H9 (cell line): ENCODE measurements around the gene ANKRD65. TPM values are rescaled to one million over a fixed set of nuclear protein-coding genes. Genes with fewer than 3 reads are reported as not detected.

ENCODE experiments used
- DNase-seq: peaks from one replicate; pipeline ENCODE4 v3.0.0-alpha.2; 2017
- H2AFZ ChIP-seq: one replicate; pipeline ENCODE4 v1.6.1; 2013; ENCODE audit warnings: mild to moderate bottlenecking, low read length, control low read depth, moderate library complexity
- H2AK5ac ChIP-seq: 2 replicates; pipeline ENCODE4 v1.6.1; 2013; ENCODE audit warnings: low read length, control low read depth, mixed read lengths; ENCODE audit not compliant: insufficient read length
- H2BK120ac ChIP-seq: one replicate; pipeline ENCODE4 v1.6.1; 2013; ENCODE audit warnings: low read depth, mild to moderate bottlenecking, low read length, control low read depth, inconsistent platforms; ENCODE audit not compliant: poor library complexity, severe bottlenecking
- H2BK12ac ChIP-seq: 2 replicates; pipeline ENCODE4 v1.6.1; 2013; ENCODE audit warnings: low read length, control low read depth, mixed read lengths, low read depth; ENCODE audit not compliant: insufficient read length
- H2BK15ac ChIP-seq: 2 replicates; pipeline ENCODE4 v1.6.1; 2013; ENCODE audit warnings: low read depth, low read length, control low read depth
- H2BK20ac ChIP-seq: one replicate; pipeline ENCODE4 v1.6.1; 2013; ENCODE audit warnings: low read depth, mild to moderate bottlenecking, low read length, control low read depth, inconsistent platforms; ENCODE audit not compliant: poor library complexity, severe bottlenecking
- H2BK5ac ChIP-seq: 2 replicates; pipeline ENCODE4 v1.6.1; 2013; ENCODE audit warnings: low read length, control low read depth, mixed read lengths; ENCODE audit not compliant: insufficient read length
- H3K14ac ChIP-seq: 2 replicates; pipeline ENCODE4 v1.6.1; 2013; ENCODE audit warnings: low read length, control low read depth; ENCODE audit not compliant: insufficient read depth
- H3K18ac ChIP-seq: 2 replicates; pipeline ENCODE4 v1.6.1; 2013; ENCODE audit warnings: low read depth, mild to moderate bottlenecking, mixed read lengths, low read length, control low read depth; ENCODE audit not compliant: insufficient read length
- H3K23ac ChIP-seq: 2 replicates; pipeline ENCODE4 v1.6.1; 2013; ENCODE audit warnings: low read length, control low read depth, mixed read lengths, low read depth; ENCODE audit not compliant: insufficient read length
- H3K23me2 ChIP-seq: 2 replicates; pipeline ENCODE4 v1.6.1; 2013; ENCODE audit warnings: low read depth, mild to moderate bottlenecking, mixed read lengths, low read length, control low read depth; ENCODE audit not compliant: insufficient read length, poor library complexity, severe bottlenecking
- H3K27ac ChIP-seq: 2 replicates; pipeline ENCODE4 v1.5.1; 2013; ENCODE audit warnings: low read length, control low read depth, mixed read lengths, low read depth; ENCODE audit not compliant: insufficient read length
- H3K27me3 ChIP-seq: 2 replicates; pipeline ENCODE4 v1.6.1; 2013; ENCODE audit warnings: low read length, control low read depth, inconsistent platforms; ENCODE audit not compliant: insufficient read depth
- H3K4ac ChIP-seq: 2 replicates; pipeline ENCODE4 v1.6.1; 2013; ENCODE audit warnings: low read depth, mild to moderate bottlenecking, control low read depth, inconsistent platforms, low read length, moderate library complexity
- H3K4me1 ChIP-seq: 2 replicates; pipeline ENCODE4 v1.6.1; 2013; ENCODE audit warnings: low read length, control low read depth, inconsistent platforms; ENCODE audit not compliant: insufficient read depth
- H3K4me2 ChIP-seq: 2 replicates; pipeline ENCODE4 v1.6.1; 2013; ENCODE audit warnings: low read length, control low read depth, mixed read lengths; ENCODE audit not compliant: insufficient read length, insufficient read depth
- H3K56ac ChIP-seq: 2 replicates; pipeline ENCODE4 v1.6.1; 2013; ENCODE audit warnings: low read depth, mild to moderate bottlenecking, mixed read lengths, low read length, control low read depth; ENCODE audit not compliant: insufficient read length
- H3K79me1 ChIP-seq: 2 replicates; pipeline ENCODE4 v1.6.1; 2013; ENCODE audit warnings: low read depth, mild to moderate bottlenecking, moderate library complexity, low read length, control low read depth, inconsistent platforms; ENCODE audit not compliant: insufficient read depth, poor library complexity, severe bottlenecking
- H3K79me2 ChIP-seq: 2 replicates; pipeline ENCODE4 v1.6.1; 2013; ENCODE audit warnings: low read length, control low read depth, inconsistent platforms; ENCODE audit not compliant: insufficient read depth
- H3K9ac ChIP-seq: 2 replicates; pipeline ENCODE4 v1.6.1; 2013; ENCODE audit warnings: low read length, control low read depth, mixed read lengths; ENCODE audit not compliant: insufficient read length; ENCODE audit errors: extremely low read depth
- H3K9me3 ChIP-seq: one replicate; pipeline ENCODE4 v1.6.1; 2013; ENCODE audit warnings: low read depth, low read length, inconsistent platforms; ENCODE audit not compliant: control insufficient read depth
- H3T11ph ChIP-seq: one replicate; pipeline ENCODE4 v1.6.1; 2013; ENCODE audit warnings: mild to moderate bottlenecking, low read length, control low read depth, inconsistent platforms
- H4K20me1 ChIP-seq: one replicate; pipeline ENCODE4 v1.6.1; 2013; ENCODE audit not compliant: control insufficient read depth, insufficient read length, insufficient read depth
- H4K5ac ChIP-seq: 2 replicates; pipeline ENCODE4 v1.6.1; 2013; ENCODE audit warnings: low read depth, mild to moderate bottlenecking, mixed read lengths, low read length, control low read depth; ENCODE audit not compliant: insufficient read length
- H4K8ac ChIP-seq: replicated peaks from 2 replicates; pipeline ENCODE4 v1.6.1; 2013; ENCODE audit warnings: low read length, control low read depth, mixed read lengths, low read depth; ENCODE audit not compliant: insufficient read length
- H4K91ac ChIP-seq: 2 replicates; pipeline ENCODE4 v1.6.1; 2013; ENCODE audit warnings: low read depth, mild to moderate bottlenecking, moderate library complexity, mixed read lengths, low read length, control low read depth; ENCODE audit not compliant: insufficient read length
- H3K27ac Mint-ChIP-seq, 3 experiments: 2 replicates in 2 of 3; 3 replicates in 1 of 3; pipeline ENCODE4 v1.8.0; 2020 to 2021; ENCODE audit warnings: mixed read lengths in 3 of 3, mild to moderate bottlenecking in 1 of 3, moderate library complexity in 1 of 3
- H3K27me3 Mint-ChIP-seq: 2 replicates; pipeline ENCODE4 v1.8.0; 2021; ENCODE audit warnings: low read depth, mild to moderate bottlenecking, moderate library complexity, mixed read lengths
- H3K36me3 Mint-ChIP-seq, 3 experiments: 2 replicates in 2 of 3; 3 replicates in 1 of 3; pipeline ENCODE4 v1.8.0; 2020 to 2021; ENCODE audit warnings: low read depth in 3 of 3, mixed read lengths in 3 of 3; ENCODE audit not compliant: insufficient read depth in 1 of 3
- H3K4me1 Mint-ChIP-seq, 2 experiments: 2 replicates each; pipeline ENCODE4 v1.8.0; 2020; ENCODE audit warnings: mixed read lengths in 2 of 2
- H3K4me3 Mint-ChIP-seq, 2 experiments: 2 replicates in 1 of 2; 3 replicates in 1 of 2; pipeline ENCODE4 v1.8.0; 2020 to 2021; ENCODE audit warnings: mild to moderate bottlenecking in 2 of 2, mixed read lengths in 2 of 2, moderate library complexity in 1 of 2
- H3K9me3 Mint-ChIP-seq, 2 experiments: 2 replicates in 1 of 2; 3 replicates in 1 of 2; pipeline ENCODE4 v1.8.0; 2020; ENCODE audit warnings: mild to moderate bottlenecking in 2 of 2, mixed read lengths in 2 of 2, moderate library complexity in 1 of 2
- WGBS: extraction: QIAGEN DNeasy Blood & Tissue Kit; methylation state at CpG from one replicate; pipeline ENCODE4 v1.1.7; 2013; ENCODE audit warnings: missing lambda C conversion rate, low lambda C conversion rate, mixed read lengths; ENCODE audit not compliant: insufficient read length; ENCODE audit errors: extremely low coverage; 5-methylcytosine and 5-hydroxymethylcytosine counted together
- total RNA-seq: library from RNA; stranded (reverse); gene quantifications from 2 replicates; pipeline ENCODE4 v1.2.1, GENCODE V29; 2021
- TF ChIP-seq, protein P1 (sequence below): fragments of 200-600 bp; sonication (generic); conservative IDR thresholded peaks from 3 replicates; pipeline ENCODE4 v1.8.0; 2021; ENCODE audit warnings: antibody characterized with exemption, mild to moderate bottlenecking

The ANKRD65 gene
- total RNA-seq, 1 experiment from 2014 or later = 3.1 TPM

DNA sequence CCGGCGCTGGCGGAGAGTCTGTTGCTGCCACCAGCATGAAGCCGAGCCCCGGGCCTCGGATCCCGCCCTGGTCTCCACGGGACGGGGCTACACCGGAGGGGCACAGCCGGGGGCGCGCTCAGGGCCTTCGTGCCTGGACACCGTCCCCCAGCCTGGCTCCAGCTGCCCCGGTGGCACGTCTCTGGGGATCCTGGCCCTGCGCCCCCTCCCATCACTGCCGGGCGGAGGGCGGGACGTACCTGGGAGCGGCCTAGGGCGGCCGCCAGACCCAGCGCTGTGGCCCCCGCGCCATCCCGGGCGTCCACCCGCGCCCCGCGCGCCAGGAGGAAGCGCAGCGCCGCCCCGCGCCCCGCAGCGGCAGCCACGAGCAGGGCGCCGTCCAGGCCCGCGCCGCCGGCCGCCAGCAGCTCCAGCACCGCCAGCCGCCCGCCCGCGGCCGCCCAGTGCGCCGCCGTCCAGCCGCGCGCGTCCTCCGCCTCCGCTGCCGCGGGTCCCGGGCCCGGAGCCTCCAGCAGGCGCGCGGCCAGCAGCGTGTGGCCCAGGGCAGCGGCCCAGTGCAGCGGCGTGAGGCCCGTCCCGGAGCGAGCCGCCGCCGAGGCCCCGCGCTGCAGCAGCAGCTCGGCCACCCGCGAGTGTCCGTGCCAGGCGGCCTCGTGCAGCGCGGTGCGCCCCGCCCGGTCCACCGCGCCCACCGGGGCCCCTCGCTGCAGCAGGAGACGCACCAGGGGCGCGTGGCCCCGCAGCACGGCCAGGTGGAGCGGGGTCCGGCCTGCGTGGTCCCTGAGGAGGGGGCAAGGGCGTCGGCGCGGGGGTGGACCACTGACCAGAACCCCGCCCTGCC is 1.0 kb downstream of the ANKRD65 start:
- no peak overlapping the region for H3K56ac ChIP-seq
- H3K4me2 ChIP-seq = no peak overlapping the region
- WGBS = no CpG with 5 or more reads among the region's 112 CpGs

More for the DNA sequence above, 1.0 kb downstream of the ANKRD65 start:
- H4K8ac ChIP-seq = no peak overlapping the region
- no peak overlapping the region for H2AK5ac ChIP-seq
- no peak overlapping the region for H3K4ac ChIP-seq
- peak; percentile 53 for DNase-seq
- Mint-ChIP-seq H3K9me3 (no peaks in the 10 kb centered on the region), H3K4me3 (peak overlapping the region in 1 of 2 experiments; percentile 32; a peak in 1 of 5 replicates), H3K27ac (peak overlapping the region in 1 of 3 experiments; percentile 85; a peak in 1 of 7 replicates), H3K36me3 (no peaks in the 10 kb centered on the region; a peak in 2 of 7 replicates), H3K4me1 (peaks cover 40 to 52% of the 10 kb centered on the region in 2 experiments), H3K27me3 (no peaks in the 10 kb centered on the region)
- TF ChIP-seq, protein P1, sequence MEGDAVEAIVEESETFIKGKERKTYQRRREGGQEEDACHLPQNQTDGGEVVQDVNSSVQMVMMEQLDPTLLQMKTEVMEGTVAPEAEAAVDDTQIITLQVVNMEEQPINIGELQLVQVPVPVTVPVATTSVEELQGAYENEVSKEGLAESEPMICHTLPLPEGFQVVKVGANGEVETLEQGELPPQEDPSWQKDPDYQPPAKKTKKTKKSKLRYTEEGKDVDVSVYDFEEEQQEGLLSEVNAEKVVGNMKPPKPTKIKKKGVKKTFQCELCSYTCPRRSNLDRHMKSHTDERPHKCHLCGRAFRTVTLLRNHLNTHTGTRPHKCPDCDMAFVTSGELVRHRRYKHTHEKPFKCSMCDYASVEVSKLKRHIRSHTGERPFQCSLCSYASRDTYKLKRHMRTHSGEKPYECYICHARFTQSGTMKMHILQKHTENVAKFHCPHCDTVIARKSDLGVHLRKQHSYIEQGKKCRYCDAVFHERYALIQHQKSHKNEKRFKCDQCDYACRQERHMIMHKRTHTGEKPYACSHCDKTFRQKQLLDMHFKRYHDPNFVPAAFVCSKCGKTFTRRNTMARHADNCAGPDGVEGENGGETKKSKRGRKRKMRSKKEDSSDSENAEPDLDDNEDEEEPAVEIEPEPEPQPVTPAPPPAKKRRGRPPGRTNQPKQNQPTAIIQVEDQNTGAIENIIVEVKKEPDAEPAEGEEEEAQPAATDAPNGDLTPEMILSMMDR = no peak
- H4K91ac ChIP-seq = no peak overlapping the region
- H3K79me1 ChIP-seq = no peaks in the 10 kb centered on the region
- H2BK120ac ChIP-seq = no peak overlapping the region
- no peak overlapping the region for H3T11ph ChIP-seq
- no peak overlapping the region for H3K9ac ChIP-seq
- peak overlapping the region; percentile 69 for H3K18ac ChIP-seq
- no peak overlapping the region for H2BK12ac ChIP-seq
- no peak overlapping the region for H2BK5ac ChIP-seq
- H4K5ac ChIP-seq = no peak overlapping the region
- H3K4me1 ChIP-seq = peaks cover 5% of the 10 kb centered on the region; the same call in 1 of the 2 replicates
- no peak overlapping the region; the same call in 1 of the 2 replicates for H2BK15ac ChIP-seq
- no peak overlapping the region for H3K27ac ChIP-seq
- H4K20me1 ChIP-seq = no peaks in the 10 kb centered on the region
- H3K9me3 ChIP-seq = no peaks in the 10 kb centered on the region
- H3K79me2 ChIP-seq = no peaks in the 10 kb centered on the region
- no peaks in the 10 kb centered on the region for H3K23me2 ChIP-seq
- peak overlapping the region; percentile 68 for H3K14ac ChIP-seq
- no peak overlapping the region for H2AFZ ChIP-seq
- no peak overlapping the region for H3K23ac ChIP-seq
- H3K27me3 ChIP-seq = no peaks in the 10 kb centered on the region
- H2BK20ac ChIP-seq = no peak overlapping the region
